Suprapubic skin (tissue), 4 donors: ENCODE results near the gene CNR2.

Experiments used
- POLR2A ChIP-seq, 2 donors: fragments of 450-650 bp; IDR thresholded peaks; one replicate each; pipeline ENCODE4 v1.6.1; 2017; ENCODE audit warnings: antibody characterized with exemption in 2 of 2, mild to moderate bottlenecking in 2 of 2, moderate library complexity in 2 of 2
- POLR2AphosphoS5 ChIP-seq, 3 donors: sonication (generic); formaldehyde crosslinking; IDR thresholded peaks; one replicate each; pipeline ENCODE4 v1.6.1; 2017; ENCODE audit warnings: antibody characterized with exemption in 3 of 3
- TF ChIP-seq, protein P1 (sequence below), 2 donors: fragments of 200-600 bp in 1 of 2; fragments of 450-650 bp in 1 of 2; sonication (generic) in 1 of 2; IDR thresholded peaks; one replicate each; pipeline ENCODE4 v1.5.1; 2016 to 2019; ENCODE audit warnings: antibody characterized with exemption in 2 of 2, mild to moderate bottlenecking in 1 of 2, moderate library complexity in 1 of 2

DNA sequence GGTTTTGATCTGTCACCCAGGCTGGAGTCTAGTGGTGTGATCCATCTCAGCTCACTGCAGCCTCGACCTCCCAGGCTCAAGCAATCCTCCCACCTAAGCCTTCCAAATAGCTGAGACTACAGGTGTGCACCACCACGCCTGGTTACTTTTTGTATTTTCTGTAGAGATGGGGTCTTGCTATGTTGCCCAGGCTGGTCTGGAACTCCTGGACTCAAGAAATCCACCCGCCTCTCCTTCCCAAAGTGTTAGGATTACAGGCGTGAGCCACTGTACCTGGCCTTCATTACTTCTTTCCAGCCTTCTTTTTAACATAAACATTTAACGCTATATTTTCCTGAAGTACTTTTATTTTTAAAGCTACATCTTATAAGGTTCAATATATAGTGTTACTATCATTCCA, 69.5 kb downstream of the CNR2 start:
- TF ChIP-seq, protein P1, sequence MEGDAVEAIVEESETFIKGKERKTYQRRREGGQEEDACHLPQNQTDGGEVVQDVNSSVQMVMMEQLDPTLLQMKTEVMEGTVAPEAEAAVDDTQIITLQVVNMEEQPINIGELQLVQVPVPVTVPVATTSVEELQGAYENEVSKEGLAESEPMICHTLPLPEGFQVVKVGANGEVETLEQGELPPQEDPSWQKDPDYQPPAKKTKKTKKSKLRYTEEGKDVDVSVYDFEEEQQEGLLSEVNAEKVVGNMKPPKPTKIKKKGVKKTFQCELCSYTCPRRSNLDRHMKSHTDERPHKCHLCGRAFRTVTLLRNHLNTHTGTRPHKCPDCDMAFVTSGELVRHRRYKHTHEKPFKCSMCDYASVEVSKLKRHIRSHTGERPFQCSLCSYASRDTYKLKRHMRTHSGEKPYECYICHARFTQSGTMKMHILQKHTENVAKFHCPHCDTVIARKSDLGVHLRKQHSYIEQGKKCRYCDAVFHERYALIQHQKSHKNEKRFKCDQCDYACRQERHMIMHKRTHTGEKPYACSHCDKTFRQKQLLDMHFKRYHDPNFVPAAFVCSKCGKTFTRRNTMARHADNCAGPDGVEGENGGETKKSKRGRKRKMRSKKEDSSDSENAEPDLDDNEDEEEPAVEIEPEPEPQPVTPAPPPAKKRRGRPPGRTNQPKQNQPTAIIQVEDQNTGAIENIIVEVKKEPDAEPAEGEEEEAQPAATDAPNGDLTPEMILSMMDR (IDR thresholded peaks at IDR 0.05): no peak
- TF ChIP-seq POLR2AphosphoS5 (IDR thresholded peaks at IDR 0.05) (no peak), POLR2A (IDR thresholded peaks at IDR 0.05) (no peak)
